Upper lobe of left lung (tissue), 6 donors: ENCODE measurements around the gene SEC24C. TPM values are rescaled to one million over a fixed set of nuclear protein-coding genes. Genes with fewer than 3 reads are reported as not detected.
"Not testable (repeated sequence)": the region's sequence is repeated elsewhere in the genome, so short reads cannot be mapped to it uniquely, and the experiment has no call there.

ENCODE experiments used
- ATAC-seq, 2 donors: fragments of 200-7000 bp; cut with Tn5 transposase; one replicate each; pipeline ENCODE4 v1.9.1; 2022; ENCODE audit warnings: mild to moderate bottlenecking in 2 of 2, moderate library complexity in 2 of 2; ENCODE audit not compliant: low FRiP score in 2 of 2
- DNase-seq, 2 donors: peaks; one replicate each; pipeline ENCODE4 v3.0.0-alpha.2; 2019 to 2020
- H3K27ac ChIP-seq, 4 donors: fragments of 200-600 bp; sonication (generic); one replicate each; pipeline ENCODE4 v1.5.1; 2016 to 2019
- H3K27me3 ChIP-seq, 4 donors: fragments of 200-600 bp; sonication (generic); one replicate each; pipeline ENCODE4 v1.5.1; 2017 to 2019
- H3K36me3 ChIP-seq, 4 donors: fragments of 200-600 bp; sonication (generic); one replicate each; pipeline ENCODE4 v1.5.1; 2016 to 2019
- H3K4me1 ChIP-seq, 4 donors: fragments of 200-600 bp; sonication (generic); one replicate each; pipeline ENCODE4 v1.5.1; 2018 to 2019
- H3K4me3 ChIP-seq, 4 donors: fragments of 200-600 bp; sonication (generic); one replicate each; pipeline ENCODE4 v1.5.1; 2017 to 2019; ENCODE audit warnings: mild to moderate bottlenecking in 2 of 4, moderate library complexity in 1 of 4
- H3K9me3 ChIP-seq, 4 donors: fragments of 200-600 bp; sonication (generic); one replicate each; pipeline ENCODE4 v1.5.1; 2018 to 2019
- EP300 ChIP-seq, 4 donors: sonication (generic); formaldehyde crosslinking; IDR thresholded peaks; one replicate each; pipeline ENCODE4 v1.5.1; 2017; ENCODE audit warnings: antibody characterized with exemption in 4 of 4, control low read depth in 2 of 4
- POLR2A ChIP-seq, 4 donors: fragments of 450-650 bp; IDR thresholded peaks; one replicate each; pipeline ENCODE4 v1.5.1; 2016 to 2017; ENCODE audit warnings: antibody characterized with exemption in 4 of 4, mild to moderate bottlenecking in 2 of 4
- POLR2AphosphoS5 ChIP-seq, 2 donors: sonication (generic); formaldehyde crosslinking; IDR thresholded peaks; one replicate each; pipeline ENCODE4 v1.5.1; 2017; ENCODE audit warnings: antibody characterized with exemption in 2 of 2
- WGBS, 2 donors: methylation state at CpG; one replicate each; pipeline ENCODE4 v1.1.5; 2017 to 2018; 5-methylcytosine and 5-hydroxymethylcytosine counted together
- total RNA-seq, 6 donors: library from RNA; depleted of rRNA in 4 of 6; stranded (reverse); fragments of >200 nt in 4 of 6; gene quantifications; one replicate each; pipeline versions ENCODE4 v1.1.0 to v1.2.1, GENCODE V29; 2016 to 2021
- TF ChIP-seq, protein P1 (sequence below), 6 experiments: fragments of 450-650 bp in 4 of 6; fragments of 200-600 bp in 2 of 6; sonication (generic) in 2 of 6; IDR thresholded peaks; one replicate each; pipeline ENCODE4 v1.5.1; 2016 to 2019; ENCODE audit warnings: antibody characterized with exemption in 6 of 6
- donor health status: DM: no; HTN: no; CAD: no; lungs with moderate emphysema.
- donor health status: DM: no; HTN: yes; CAD: no; lungs with severe emphysema.

SEC24C gene
- total RNA-seq, 6 donors from 2014 or later, result 55.1 to 84.0 (median 65.0) TPM

DNA sequence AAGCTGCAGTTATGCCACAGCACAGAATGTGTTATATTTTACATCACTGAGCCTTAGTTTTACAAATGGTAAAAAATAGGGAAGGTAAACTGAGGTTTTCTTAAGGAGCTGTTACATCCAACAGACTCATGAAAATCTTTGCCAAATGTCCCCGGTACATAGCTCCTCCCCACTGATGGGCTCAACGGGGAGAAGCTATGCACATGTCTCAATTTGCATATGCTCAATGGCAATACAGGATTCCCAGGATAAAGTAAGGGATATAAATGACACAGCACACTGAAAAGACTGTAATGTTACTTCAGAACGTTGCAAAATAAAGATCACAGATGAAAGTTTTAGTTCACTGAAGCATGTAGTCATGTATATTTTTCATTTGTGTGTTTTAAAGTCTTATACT lies 29.7 kb upstream of the SEC24C start:
- peaks cover 5 to 54% (median 30%) of the 10 kb centered on the region in 4 donors for H3K36me3 ChIP-seq
- DNase-seq, H3K4me3 ChIP-seq, H3K9me3 ChIP-seq, H3K27me3 ChIP-seq, ATAC-seq, H3K27ac ChIP-seq, H3K4me1 ChIP-seq: not testable (repeated sequence)
- WGBS, 2 donors, result 58 to 69% methylated on average over 3 of the region's 3 CpGs

DNA sequence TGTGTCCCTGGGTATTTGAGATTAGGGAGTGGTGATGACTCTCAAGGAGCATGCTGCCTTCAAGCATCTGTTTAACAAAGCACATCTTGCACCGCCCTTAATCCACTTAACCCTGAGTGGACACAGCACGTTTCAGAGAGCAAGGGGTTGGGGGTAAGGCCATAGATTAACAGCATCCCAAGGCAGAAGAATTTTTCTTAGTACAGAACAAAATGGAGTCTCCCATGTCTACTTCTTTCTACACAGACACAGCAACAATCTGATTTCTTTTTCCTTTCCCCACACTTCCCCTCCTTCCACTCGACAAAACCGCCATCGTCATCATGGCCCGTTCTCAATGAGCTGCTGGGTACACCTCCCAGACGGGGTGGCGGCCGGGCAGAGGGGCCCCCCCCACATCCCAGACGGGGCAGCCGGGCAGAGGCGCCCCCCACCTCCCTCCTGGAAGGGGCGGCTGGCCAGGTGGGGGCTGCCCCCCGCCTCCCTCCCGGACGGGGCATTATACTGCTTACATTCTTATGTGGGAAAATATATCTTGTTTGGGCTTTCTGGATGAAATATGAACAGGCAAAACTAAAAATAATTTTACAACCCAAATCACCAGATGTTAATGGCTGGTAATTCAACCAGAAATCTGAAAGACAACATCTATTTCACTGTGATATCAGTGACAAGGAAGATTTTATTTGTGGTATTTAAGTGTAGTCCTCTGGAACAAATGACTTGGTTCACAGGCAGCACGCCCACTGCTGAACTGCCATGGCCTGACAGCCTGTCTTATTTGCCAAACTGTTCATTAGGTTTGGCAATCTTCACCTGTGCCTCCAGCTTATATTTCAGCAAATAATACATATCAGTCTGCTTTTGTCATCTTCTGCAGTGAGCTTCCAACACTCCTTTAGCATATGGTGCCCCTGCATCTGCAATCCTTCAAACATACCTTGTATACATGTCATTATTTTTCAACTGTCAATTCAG lies 28.7 kb upstream of the SEC24C start:
- not testable (repeated sequence) for H3K27me3 ChIP-seq, H3K4me1 ChIP-seq, H3K4me3 ChIP-seq, ATAC-seq, H3K9me3 ChIP-seq
- Histone ChIP-seq H3K27ac (peak overlapping the region in 2 of 4 donors; percentile 5 to 60), H3K36me3 (peaks cover 9 to 58% (median 37%) of the 10 kb centered on the region in 4 donors)
- peak in 1 of 2 donors; percentile 72 for DNase-seq
- 85 to 90% methylated on average over 16 to 17 of the region's 17 CpGs for WGBS, 2 donors

DNA sequence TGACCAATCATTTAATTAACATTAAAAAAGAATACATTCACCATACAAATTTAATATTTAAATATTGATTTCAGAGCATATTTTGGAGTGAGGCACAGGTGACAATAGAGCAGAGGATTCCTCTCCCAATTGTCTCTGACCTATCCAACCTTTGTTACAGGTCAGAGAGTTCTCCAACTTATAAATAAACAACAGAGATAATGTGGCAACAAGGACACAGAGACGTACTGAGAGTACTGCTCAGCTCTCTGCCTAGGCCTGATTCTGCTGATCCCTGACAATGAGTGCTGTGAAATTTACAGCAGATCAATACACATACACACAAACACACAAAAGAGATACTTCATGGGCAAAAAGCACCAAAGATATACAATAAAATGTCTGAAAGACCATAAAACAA lies 27.9 kb upstream of the SEC24C start:
- no peak for DNase-seq
- WGBS, 2 donors, result 91 to 94% methylated on average over 1 of the region's 1 CpG
- no peak overlapping the region for H3K27ac ChIP-seq
- H3K4me3 ChIP-seq, result no peak overlapping the region
- no peaks in the 10 kb centered on the region for H3K9me3 ChIP-seq
- TF ChIP-seq, protein P1, sequence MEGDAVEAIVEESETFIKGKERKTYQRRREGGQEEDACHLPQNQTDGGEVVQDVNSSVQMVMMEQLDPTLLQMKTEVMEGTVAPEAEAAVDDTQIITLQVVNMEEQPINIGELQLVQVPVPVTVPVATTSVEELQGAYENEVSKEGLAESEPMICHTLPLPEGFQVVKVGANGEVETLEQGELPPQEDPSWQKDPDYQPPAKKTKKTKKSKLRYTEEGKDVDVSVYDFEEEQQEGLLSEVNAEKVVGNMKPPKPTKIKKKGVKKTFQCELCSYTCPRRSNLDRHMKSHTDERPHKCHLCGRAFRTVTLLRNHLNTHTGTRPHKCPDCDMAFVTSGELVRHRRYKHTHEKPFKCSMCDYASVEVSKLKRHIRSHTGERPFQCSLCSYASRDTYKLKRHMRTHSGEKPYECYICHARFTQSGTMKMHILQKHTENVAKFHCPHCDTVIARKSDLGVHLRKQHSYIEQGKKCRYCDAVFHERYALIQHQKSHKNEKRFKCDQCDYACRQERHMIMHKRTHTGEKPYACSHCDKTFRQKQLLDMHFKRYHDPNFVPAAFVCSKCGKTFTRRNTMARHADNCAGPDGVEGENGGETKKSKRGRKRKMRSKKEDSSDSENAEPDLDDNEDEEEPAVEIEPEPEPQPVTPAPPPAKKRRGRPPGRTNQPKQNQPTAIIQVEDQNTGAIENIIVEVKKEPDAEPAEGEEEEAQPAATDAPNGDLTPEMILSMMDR (IDR thresholded peaks at IDR 0.05), result no peak
- no peak for TF ChIP-seq POLR2A (IDR thresholded peaks at IDR 0.05)
- no peak for TF ChIP-seq EP300 (IDR thresholded peaks at IDR 0.05)
- H3K27me3 ChIP-seq, result no peaks in the 10 kb centered on the region
- no peaks in the 10 kb centered on the region for H3K4me1 ChIP-seq
- peaks cover 9 to 66% (median 43%) of the 10 kb centered on the region in 4 donors for H3K36me3 ChIP-seq
- no peak for ATAC-seq

DNA sequence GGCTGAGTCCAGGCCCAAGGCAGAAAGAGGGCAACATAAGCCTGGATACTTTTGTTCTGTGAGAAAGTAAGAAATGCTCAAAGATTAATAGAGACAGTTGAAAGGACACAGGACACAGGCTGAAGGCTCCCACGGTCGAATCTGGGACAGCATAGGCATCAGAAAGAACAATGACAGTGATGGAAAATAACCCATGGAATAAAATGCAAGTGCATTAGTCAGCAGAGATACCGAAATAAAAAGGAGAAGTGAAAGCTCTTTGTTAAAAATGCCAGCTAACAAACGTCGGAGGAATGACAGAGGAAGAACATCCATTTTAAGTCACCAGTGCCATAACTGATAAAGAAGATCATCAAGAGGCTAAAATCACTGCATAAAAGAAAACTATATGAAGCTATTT lies 26.6 kb upstream of the SEC24C start:
- TF ChIP-seq POLR2A (IDR thresholded peaks at IDR 0.05), result peak in 1 of 4 donors; percentile 9
- TF ChIP-seq, protein P1 (IDR thresholded peaks at IDR 0.05), result no peak
- H3K9me3 ChIP-seq, result no peaks in the 10 kb centered on the region
- DNase-seq (no peak), ATAC-seq (peak in 1 of 2 donors; percentile 50)
- H3K4me3 ChIP-seq, result no peak overlapping the region
- H3K4me1 ChIP-seq, result no peaks in the 10 kb centered on the region
- H3K36me3 ChIP-seq, result peaks cover 17 to 70% (median 50%) of the 10 kb centered on the region in 4 donors
- no peaks in the 10 kb centered on the region for H3K27me3 ChIP-seq
- WGBS, 2 donors, result 51 to 64% methylated on average over 5 of the region's 5 CpGs
- peak overlapping the region in 2 of 4 donors; percentile 8 to 28 for H3K27ac ChIP-seq

DNA sequence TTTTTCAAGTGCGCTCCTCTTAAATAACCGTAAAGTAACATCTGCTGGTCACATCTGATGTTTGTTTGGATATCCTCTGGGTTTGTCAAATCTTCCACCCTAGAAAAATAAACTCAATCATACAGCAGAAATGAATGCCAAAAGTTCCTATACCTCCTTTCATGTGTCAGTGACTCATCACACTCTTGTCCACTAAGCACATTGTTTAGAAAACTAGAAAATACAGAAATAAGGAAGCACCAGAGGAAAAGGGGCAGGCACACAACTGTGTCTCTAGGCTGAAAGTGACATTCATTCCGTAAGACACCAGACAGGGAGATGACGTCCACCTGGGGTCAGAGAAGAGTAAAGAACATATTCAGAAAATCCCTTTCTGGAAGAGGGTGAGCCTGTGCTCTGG lies 23.6 kb upstream of the SEC24C start:
- not testable (repeated sequence) for H3K4me1 ChIP-seq, H3K4me3 ChIP-seq, H3K9me3 ChIP-seq, H3K27me3 ChIP-seq, ATAC-seq, DNase-seq
- 80 to 82% methylated on average over 4 of the region's 4 CpGs for WGBS, 2 donors
- Histone ChIP-seq H3K27ac (peak overlapping the region in 2 of 4 donors; percentile 30 to 44), H3K36me3 (peaks cover 16 to 85% (median 53%) of the 10 kb centered on the region in 4 donors)
- TF ChIP-seq POLR2A (IDR thresholded peaks at IDR 0.05), result peak in 1 of 4 donors; percentile 28

DNA sequence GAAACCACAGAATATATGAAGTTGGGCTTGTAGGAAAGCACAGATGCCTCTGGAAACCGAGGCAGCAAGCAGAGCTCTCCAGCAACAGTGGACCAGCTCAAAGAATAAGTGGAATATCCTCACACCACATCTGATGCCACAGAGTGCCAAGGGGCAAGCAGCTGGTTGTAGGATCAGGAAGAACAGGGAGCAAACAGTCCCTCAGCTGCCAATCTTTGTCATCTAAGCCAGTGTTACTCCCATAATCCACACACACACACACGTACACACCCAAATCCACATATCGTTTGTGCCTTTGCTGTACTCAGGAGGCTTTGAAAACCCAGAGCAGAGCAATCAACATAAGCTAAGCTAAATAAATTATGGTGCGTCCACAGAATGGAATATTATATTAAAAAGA lies 20.7 kb upstream of the SEC24C start:
- Histone ChIP-seq H3K27me3 (no peaks in the 10 kb centered on the region), H3K36me3 (peaks cover 23 to 81% (median 52%) of the 10 kb centered on the region in 4 donors), H3K9me3 (no peaks in the 10 kb centered on the region), H3K4me3 (no peak overlapping the region), H3K4me1 (no peaks in the 10 kb centered on the region), H3K27ac (no peak overlapping the region)
- 92 to 99% methylated on average over 4 of the region's 4 CpGs for WGBS, 2 donors
- TF ChIP-seq, protein P1 (IDR thresholded peaks at IDR 0.05), result no peak
- TF ChIP-seq EP300 (IDR thresholded peaks at IDR 0.05) (no peak), POLR2A (IDR thresholded peaks at IDR 0.05) (no peak), POLR2AphosphoS5 (IDR thresholded peaks at IDR 0.05) (no peak)
- ATAC-seq (no peak), DNase-seq (no peak)

DNA sequence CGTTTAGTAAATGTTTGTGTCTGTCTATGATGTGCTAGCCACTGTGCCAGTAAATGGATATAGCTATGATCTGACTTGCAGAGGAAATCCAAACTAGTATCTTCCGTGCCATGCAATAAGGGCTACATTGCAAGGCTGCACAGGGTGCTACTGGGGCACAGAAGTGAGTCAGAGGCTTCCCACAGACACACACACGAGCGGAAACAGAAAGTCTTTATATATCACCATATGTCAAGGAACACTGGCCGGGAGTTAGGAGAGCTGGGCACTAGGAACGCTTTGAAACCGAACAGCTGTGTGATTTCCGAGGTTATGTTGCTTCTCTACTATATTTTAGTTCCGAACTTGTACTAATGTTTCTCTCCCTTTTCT lies 14.4 kb upstream of the SEC24C start:
- ATAC-seq (peak in 1 of 2 donors; percentile 38), DNase-seq (peak in 1 of 2 donors; percentile 39)
- H3K27ac ChIP-seq, result peak overlapping the region; percentile 89 to 94 (median 92)
- H3K4me3 ChIP-seq, result peak overlapping the region; percentile 60 to 98 (median 81)
- WGBS, 2 donors, result 0% methylated on average over 8 to 9 of the region's 9 CpGs
- H3K9me3 ChIP-seq, H3K27me3 ChIP-seq: not testable (repeated sequence)
- peaks cover 8 to 34% (median 22%) of the 10 kb centered on the region in 4 donors for H3K4me1 ChIP-seq
- H3K36me3 ChIP-seq, result peaks cover 11 to 61% (median 39%) of the 10 kb centered on the region in 4 donors
